ENCODE results near the gene SCN2B.
"Not testable (repeated sequence)": the region's sequence is repeated elsewhere in the genome, so short reads cannot be mapped to it uniquely, and the experiment has no call there.

- TF ChIP-seq CTCF (conservative IDR thresholded peaks at IDR 0.05 in 1 of 2, IDR thresholded peaks at IDR 0.05 in 1 of 2; ENCODE audit: extremely low read depth in 1 of 2, insufficient read depth in 1 of 2, low read depth in 1 of 2, low read length in 2 of 2); EZH2 (IDR thresholded peaks at IDR 0.05; ENCODE audit: borderline replicate concordance, low read length): not testable (repeated sequence)
Measured at GRCh38 chr11:118192817-118193216, 16.4 kb upstream of the SCN2B start.
